GM10266 (cell line): ENCODE data around the gene TNNT1.

Experiments
- DNase-seq: peaks from one replicate; pipeline ENCODE4 v3.0.0; 2012; ENCODE audit errors: extremely low spot score
- TF ChIP-seq, protein P1 (sequence below): IDR thresholded peaks from 2 replicates; pipeline ENCODE4 v1.5.1; 2012; ENCODE audit warnings: mild to moderate bottlenecking, low read depth; ENCODE audit not compliant: control insufficient read depth, insufficient read depth; ENCODE audit errors: missing control alignments

The TNNT1 gene

GRCh38 chr19:55088543-55089341, 60.3 kb downstream of the TNNT1 start:
- peak; percentile 88 for DNase-seq
- TF ChIP-seq, protein P1, sequence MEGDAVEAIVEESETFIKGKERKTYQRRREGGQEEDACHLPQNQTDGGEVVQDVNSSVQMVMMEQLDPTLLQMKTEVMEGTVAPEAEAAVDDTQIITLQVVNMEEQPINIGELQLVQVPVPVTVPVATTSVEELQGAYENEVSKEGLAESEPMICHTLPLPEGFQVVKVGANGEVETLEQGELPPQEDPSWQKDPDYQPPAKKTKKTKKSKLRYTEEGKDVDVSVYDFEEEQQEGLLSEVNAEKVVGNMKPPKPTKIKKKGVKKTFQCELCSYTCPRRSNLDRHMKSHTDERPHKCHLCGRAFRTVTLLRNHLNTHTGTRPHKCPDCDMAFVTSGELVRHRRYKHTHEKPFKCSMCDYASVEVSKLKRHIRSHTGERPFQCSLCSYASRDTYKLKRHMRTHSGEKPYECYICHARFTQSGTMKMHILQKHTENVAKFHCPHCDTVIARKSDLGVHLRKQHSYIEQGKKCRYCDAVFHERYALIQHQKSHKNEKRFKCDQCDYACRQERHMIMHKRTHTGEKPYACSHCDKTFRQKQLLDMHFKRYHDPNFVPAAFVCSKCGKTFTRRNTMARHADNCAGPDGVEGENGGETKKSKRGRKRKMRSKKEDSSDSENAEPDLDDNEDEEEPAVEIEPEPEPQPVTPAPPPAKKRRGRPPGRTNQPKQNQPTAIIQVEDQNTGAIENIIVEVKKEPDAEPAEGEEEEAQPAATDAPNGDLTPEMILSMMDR: peak; percentile 71

DNA sequence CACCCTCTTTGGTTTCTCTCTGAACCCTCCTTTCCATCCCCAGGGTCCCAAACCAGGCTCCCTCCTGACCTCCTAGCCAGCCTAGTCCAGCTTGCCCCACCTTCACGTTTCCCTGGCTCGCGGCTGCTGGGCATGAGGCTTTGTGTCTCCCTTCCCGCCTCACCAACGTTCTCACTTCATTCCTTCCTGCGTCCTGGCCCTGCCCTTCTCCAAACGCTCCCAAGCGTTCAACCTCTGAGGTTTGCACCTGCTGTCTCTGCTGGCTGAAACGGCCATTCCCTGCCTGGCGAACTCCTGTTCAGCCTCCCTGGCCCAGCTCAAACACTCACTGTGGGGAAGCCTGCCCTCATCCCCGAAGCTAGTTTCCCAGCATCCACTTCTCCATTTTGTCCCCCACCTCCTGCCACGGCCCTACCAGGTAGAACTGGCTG, 61.0 kb downstream of the TNNT1 start:
- TF ChIP-seq, protein P1: no peak
- DNase-seq: no peak

GRCh38 chr19:55087542-55087901, 61.5 kb downstream of the TNNT1 start:
- no peak for DNase-seq

GRCh38 chr19:55086730-55087541, 62.1 kb downstream of the TNNT1 start:
- DNase-seq: peak; percentile 82
- TF ChIP-seq, protein P1: no peak

More at GRCh38 chr19:55087542-55087901, 61.5 kb downstream of the TNNT1 start:
- TF ChIP-seq, protein P1: no peak

- TF ChIP-seq, protein P1: no peak
- DNase-seq: no peak
Observed at GRCh38 chr19:55085923-55086715, 62.9 kb downstream of the TNNT1 start.

- TF ChIP-seq, protein P1: no peak
- DNase-seq: no peak
Observed at GRCh38 chr19:55084416-55084815, 64.6 kb downstream of the TNNT1 start.
